H54 (cell line): Measurements from ENCODE around the gene ZFTA.
A peak's percentile ranks its signal among the peaks of the same experiment; 100 is the strongest.

Source experiments
- DNase-seq: peaks from one replicate; pipeline ENCODE4 v3.0.0; 2011; ENCODE audit warnings: low spot score, mixed read lengths; ENCODE audit not compliant: insufficient read length
- FAIRE-seq: peaks from 3 replicates; lab custom pipeline; 2011; peaks lifted over from hg19 to GRCh38; lab: Jason Lieb, UNC
- POLR2A ChIP-seq: IDR thresholded peaks from 2 replicates; pipeline ENCODE4 v1.6.1; 2011; ENCODE audit warnings: low read depth, mild to moderate bottlenecking, low read length

ZFTA gene

GRCh38 chr11:63747011-63747410, 21.6 kb downstream of the ZFTA start:
- FAIRE-seq (no peak), DNase-seq (no peak)
- TF ChIP-seq POLR2A = no peak

- TF ChIP-seq POLR2A = no peak
- no peak for FAIRE-seq
- DNase-seq = no peak
Observed at GRCh38 chr11:63745304-63746170, 23.0 kb downstream of the ZFTA start.

DNA sequence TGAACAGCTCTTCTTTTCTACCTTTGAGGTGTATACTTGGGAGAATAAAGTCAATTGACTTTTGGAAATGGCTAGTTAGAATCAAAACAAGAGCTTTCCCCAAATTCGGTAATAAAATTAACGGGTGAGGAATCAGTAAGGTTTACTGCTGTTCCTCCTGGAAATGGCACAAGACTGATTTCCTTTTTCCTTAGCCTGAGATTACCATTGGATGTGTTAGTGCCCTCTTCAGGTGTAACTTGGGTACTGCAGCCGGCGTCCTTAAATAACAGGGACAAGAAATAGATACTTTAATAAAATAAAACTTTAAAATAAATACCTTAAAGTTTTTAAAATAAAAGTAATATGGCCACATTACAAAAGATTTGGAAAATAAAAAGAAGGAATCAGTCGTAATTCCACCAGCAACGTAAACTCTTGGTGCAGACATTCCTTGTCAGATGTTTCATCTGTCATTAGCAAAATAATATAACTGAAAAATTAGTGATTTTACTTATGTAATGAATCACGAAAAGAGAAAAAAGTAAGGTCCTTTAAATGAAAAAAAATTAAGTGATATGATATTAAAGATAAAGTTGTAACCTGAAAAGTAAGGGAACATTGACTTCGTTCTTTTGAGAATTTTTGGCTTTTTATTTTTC, 29.7 kb downstream of the ZFTA start:
- FAIRE-seq (peak; percentile 78), DNase-seq (peak; percentile 42)
- TF ChIP-seq POLR2A = no peak

- TF ChIP-seq POLR2A = no peak
- FAIRE-seq (no peak), DNase-seq (no peak)
Observed at GRCh38 chr11:63737718-63738117, 30.9 kb downstream of the ZFTA start.

DNA sequence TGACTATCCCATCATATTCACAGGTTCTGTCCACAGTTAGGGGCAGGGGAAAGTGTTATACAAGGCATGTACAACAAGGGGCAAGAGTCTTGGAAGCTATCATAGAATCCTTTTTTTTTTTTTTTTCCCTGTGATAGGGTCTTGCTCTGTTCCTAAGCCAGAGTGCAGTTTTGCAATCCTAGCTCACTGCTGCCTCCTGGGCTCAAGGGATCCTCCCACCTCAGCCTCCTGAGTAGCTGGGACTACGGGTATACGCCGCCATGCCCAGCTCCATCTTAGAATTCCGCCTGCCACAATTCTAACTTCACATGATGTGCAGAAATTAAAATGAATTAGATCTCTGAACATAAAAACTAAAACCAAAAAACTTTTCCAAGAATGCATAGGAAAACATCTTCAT, 31.7 kb downstream of the ZFTA start:
- no peak for TF ChIP-seq POLR2A
- no peak for FAIRE-seq

DNA sequence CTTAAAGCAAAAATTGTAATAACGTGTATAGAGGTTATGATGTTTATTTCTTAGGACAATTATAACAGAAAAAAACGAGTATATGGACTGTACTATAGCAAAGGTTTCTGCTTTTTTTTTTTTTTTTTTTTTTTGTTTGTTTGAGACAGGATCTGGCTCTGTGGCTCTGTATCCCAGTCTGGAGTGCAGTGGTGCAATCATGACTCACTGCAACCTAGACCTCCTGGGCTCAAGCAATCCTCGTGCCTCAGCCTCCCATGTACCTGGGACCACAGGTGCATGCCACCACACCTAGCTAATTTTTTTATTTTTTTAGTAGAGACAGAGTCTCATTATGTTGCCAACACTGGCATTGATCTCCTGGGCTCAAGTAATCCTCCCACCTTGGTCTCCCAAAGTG, 39.2 kb downstream of the ZFTA start:
- FAIRE-seq (no peak), DNase-seq (no peak)
- no peak for TF ChIP-seq POLR2A

More for the DNA sequence above, 31.7 kb downstream of the ZFTA start:
- DNase-seq = no peak

- no peak for TF ChIP-seq POLR2A
- FAIRE-seq (peak; percentile 30), DNase-seq (no peak)
Observed at GRCh38 chr11:63720611-63721010, 48.0 kb downstream of the ZFTA start.

DNA sequence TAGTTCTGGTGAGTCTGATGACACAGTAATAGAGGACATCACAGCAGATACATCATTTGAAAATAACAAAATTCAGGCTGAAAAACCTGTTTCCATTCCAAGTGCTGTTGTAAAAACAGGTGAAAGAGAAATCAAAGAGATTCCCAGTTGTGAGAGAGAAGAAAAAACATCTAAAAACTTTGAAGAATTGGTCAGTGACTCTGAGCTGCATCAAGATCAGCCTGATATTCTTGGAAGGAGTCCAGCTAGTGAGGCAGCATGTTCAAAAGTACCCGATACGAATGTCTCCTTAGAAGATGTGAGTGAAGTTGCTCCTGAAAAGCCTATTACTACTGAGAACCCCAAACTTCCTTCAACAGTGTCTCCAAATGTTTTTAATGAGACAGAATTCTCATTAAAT, 48.6 kb downstream of the ZFTA start:
- peak; percentile 91 for FAIRE-seq
- DNase-seq = no peak
- no peak for TF ChIP-seq POLR2A

GRCh38 chr11:63719001-63719400, 49.6 kb downstream of the ZFTA start:
- DNase-seq = no peak
- TF ChIP-seq POLR2A = no peak
- peak; percentile 23 for FAIRE-seq
